Sigmoid colon (tissue), 4 donors: ENCODE measurements around the gene CHD9NB.

ENCODE experiments used
- CTCF ChIP-seq, 4 experiments: fragments of 450-650 bp in 3 of 4; fragments of 200-600 bp in 1 of 4; IDR thresholded peaks; one replicate each; pipeline ENCODE4 v1.5.1; 2016 to 2019; ENCODE audit warnings: antibody characterized with exemption in 4 of 4, mild to moderate bottlenecking in 3 of 4, moderate library complexity in 2 of 4
- EP300 ChIP-seq, 4 donors: sonication (generic); formaldehyde crosslinking; IDR thresholded peaks; one replicate each; pipeline ENCODE4 v1.6.1; 2017; ENCODE audit warnings: antibody characterized with exemption in 4 of 4
- POLR2A ChIP-seq, 2 donors: fragments of 450-650 bp; IDR thresholded peaks; one replicate each; pipeline ENCODE4 v1.6.1; 2016; ENCODE audit warnings: antibody characterized with exemption in 2 of 2, mild to moderate bottlenecking in 2 of 2, moderate library complexity in 2 of 2
- POLR2AphosphoS5 ChIP-seq, 4 donors: sonication (generic); formaldehyde crosslinking; IDR thresholded peaks; one replicate each; pipeline ENCODE4 v1.6.1; 2017; ENCODE audit warnings: antibody characterized with exemption in 4 of 4

DNA sequence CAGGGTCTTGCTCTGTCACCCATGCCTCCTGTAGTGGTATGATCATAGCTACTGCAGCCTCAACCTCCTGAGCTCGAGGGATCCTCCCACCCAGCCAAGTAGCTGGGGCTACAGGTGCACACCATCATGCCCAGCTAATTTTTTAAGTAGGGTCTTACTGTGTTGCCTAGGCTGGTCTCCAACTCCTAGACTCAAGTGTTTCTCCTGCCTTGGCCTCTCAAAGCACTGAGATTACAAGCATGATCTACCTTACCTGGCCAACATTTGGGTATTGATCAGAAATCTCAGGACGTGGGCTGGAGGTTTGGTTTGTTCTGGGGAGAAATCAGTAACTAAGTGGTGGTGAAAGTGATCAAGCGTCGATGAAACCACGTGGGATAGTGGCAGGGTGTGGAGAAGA, 6.2 kb upstream of the CHD9NB start:
- TF ChIP-seq POLR2A (IDR thresholded peaks at IDR 0.05) (no peak), CTCF (IDR thresholded peaks at IDR 0.05) (no peak), EP300 (IDR thresholded peaks at IDR 0.05) (no peak), POLR2AphosphoS5 (IDR thresholded peaks at IDR 0.05) (no peak)
